Measurements from ENCODE around the gene NCCRP1.
"Not testable (repeated sequence)": the region's sequence is repeated elsewhere in the genome, so short reads cannot be mapped to it uniquely, and the experiment has no call there.

Gene NCCRP1

DNA sequence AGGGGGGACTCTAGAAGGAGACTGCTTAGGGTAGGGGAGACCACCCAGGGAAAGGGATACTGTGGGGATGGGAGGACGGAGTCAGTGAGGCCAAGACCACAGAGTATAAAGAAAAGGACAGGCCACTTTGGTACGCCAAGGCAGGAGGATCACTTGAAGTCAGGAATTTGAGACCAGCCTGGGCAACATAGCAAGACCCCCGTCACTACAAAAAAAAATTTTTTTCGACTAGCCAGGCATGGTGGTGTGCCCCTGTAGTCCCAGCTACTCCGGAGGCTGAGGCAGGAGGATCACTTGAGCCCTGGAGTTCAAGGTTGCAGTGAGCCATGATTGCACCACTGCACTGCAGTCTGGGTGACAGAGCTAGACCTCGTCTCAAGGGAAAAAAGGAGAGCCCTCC is 41.4 kb downstream of the NCCRP1 start:
- H3K27ac ChIP-seq = no peak overlapping the region
- no peak for DNase-seq (ENCODE audit: low read depth, low spot score)

DNA sequence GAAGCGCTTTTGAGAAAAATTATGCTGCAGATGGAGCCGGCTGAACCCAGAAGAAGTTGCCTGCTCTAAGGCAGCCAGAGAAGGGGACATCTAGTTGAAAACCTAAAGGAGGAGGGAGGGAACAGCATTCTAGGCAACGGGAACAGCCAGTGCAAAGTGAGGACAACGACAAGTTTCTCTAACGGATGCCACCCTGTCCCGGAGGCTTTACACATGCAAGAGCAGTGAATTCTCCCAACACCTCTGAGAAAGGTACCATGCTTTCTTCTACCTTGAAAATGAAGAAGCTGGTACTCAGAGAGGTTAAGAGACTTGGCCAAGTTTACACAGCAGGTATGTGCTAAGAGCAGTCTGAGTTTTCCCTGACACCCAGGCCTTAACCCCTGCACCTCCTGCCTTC is 42.2 kb downstream of the NCCRP1 start:
- no peak for DNase-seq (ENCODE audit: low read depth, low spot score)
- H3K27ac ChIP-seq = no peak overlapping the region

DNA sequence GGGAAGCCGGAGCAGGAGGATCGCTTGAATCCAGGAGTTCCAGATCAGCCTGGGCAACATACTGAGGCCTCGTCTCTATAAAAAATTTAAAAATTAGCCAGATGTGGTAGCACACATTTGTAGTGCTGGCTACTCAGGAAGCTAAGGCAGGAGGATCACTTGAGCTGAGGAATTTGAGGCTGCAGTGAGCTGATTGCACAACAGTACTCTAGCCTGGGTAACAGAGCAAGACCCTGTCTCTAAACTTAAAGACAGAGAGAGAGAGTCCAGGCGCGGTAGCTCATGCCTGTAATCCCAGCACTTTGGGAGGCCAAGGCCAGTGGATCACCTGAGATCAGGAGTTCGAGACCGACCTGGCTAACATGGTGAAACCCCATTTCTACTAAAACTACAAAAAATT is 43.7 kb downstream of the NCCRP1 start:
- DNase-seq (ENCODE audit: low read depth, low spot score) = no peak
- H3K27ac ChIP-seq = no peak overlapping the region

DNA sequence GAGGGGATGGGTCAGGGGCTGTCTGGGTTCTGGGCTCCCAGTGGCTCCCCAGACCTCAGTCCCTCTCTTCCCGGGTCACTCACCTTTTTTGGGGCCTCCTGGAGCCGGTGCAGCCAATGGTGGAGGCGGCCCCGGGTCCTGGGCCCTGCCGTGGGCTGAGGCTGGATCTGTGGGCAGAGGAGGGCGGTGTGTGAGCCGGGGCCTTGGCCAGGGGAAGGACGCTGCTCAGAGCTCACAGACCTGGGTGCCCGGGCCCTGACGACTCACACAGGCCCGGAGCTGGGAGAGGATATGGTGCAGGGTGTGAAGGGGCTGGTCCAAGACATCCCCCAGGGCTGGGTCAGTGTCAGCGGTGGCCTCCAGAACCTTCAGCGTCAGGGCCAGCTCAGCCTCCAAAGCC is 47.0 kb downstream of the NCCRP1 start:
- H3K27ac ChIP-seq; DNase-seq (ENCODE audit: low read depth, low spot score): not testable (repeated sequence)

DNA sequence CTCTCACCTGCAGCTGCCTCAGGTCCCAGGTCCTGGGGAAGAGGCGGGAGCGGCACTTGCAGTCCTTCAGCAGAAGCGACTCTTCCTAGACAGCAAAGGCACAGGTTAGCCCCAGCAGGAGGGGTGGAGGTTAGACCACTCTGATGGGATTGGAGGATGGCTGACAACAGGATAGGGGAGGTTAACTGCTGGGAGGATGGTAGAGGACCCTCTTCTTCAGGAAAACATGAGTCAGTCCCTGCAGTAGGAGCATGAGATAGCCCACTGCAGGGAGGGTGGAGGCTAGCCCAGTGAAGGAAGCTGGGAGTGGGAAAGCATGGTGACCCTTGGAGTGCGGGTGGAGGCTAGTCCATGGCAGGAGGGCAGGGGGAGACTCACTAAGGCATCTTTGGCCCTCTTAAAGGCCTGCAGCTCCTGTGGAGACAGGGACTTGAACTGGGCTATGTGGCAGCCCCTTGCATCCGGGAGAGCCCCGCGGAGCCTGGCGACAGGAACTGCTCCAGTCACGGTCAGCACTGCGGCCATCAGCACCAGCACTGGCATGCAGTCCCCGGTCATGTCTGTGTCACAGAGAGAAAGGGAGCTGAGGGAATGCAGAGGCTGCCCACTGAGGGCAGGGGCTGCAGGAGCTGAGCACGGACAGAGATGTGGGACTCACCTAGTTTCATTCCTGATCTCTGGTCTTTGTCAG is 47.8 kb downstream of the NCCRP1 start, which contains the start of gene IFNL3:
IFNL3 (minus strand) TSS at position 597 of the 691 bp plus-strand sequence; CDS start at position 558, 39 bp downstream.
- not testable (repeated sequence) for H3K27ac ChIP-seq; DNase-seq (ENCODE audit: low read depth, low spot score)

DNA sequence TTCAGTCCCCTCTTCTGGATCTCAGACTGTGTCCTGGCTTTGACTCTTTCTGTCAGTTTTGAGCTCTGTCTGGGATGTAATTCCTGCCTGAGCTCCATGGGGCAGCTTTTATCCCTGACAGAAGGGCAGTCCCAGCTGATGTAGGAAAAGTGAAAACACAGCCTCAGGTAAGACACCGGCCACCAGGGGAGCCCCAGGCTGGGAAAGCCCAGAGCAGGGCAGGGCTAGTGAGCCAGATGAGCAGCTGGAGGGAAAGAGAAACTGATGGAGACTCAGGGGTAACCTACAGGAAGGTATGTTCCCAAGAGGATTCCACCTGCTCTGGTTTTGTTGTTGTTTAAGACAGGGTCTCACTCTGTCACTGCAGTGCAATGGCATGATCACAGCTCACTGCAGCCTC is 48.4 kb downstream of the NCCRP1 start:
- not testable (repeated sequence) for H3K27ac ChIP-seq; DNase-seq (ENCODE audit: low read depth, low spot score)

DNA sequence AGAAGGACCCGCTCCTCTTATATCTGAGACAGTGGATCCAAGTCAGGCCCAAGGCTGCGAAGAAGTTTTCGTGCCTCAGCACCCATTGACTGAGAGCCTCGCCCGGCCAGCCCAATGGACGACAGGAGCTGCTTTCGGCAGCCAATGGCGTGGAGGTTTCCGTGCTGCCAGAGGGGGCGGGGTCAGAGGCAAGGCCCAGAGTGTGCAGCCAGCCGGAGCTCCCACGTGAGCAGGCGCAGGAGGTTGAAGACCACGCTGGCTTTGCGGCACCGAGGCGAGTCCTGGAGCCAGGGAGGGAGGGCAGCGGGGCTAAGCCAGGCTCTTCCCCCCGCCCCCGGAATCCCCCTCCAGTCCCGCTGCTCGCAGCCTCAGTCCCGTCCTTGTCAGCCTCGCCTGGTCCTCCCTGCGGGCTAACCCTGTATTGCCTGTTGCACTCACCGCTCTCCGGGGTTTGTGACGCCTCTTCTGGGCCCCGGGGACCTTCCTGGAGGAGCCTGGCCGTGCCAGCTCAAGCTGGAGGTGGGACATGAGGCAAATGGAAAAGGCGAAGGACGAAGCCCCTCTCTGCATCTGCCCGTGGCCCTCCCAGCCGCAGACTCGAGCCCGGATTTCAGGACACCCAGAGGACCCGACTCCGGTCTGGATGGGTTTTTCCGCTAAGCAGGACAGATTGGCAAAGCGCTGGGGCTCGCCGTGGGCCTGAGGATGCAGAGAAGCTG is 50.3 kb downstream of the NCCRP1 start:
- H3K27ac ChIP-seq = no peak overlapping the region
- DNase-seq (ENCODE audit: low read depth, low spot score) = no peak

DNA sequence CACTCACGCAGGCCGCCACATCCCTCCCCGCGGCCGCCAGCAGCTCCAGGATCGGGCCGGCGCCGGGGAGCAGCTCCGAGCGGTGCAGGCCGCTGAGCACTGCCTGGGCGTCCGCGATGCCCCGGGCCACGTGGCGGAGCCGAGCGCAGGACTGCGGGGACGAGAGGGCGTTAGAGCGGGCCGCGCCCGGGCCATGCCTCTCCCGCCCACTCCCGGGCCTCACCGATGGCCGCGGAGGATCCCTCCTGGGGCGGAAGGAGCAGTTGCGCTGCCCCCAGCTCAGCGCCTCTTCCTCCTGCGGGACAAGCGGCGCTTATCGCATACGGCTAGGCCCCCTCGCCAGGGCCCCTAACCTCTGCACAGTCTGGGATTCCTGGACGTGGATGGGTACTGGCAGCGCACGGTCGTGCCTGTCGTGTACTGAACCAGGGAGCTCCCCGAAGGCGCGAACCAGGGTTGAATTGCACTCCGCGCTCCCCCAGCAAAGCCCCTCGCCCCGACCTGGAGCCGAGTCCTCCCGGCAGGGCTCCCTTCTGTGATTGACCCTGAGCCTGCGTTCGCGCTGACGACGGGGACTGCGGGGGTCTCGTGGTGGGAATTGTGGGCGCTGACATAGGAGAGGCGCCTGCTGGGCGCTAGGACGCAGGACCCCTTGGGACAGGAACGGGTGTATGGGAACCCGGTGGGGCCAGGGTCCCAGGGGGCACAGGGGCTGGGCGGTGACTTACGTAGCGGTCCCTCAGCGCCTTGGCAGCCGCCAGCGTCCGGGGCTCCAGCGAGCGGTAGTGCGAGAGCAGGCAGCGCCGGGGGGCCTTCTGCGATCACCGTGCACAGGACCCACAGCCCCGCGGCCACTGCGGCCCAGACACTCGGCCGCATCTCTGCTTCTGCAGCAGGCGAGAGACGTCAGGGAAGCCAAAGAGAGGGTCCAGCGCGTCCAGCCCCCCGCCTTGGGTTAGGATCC is 51.2 kb downstream of the NCCRP1 start:
- no peak overlapping the region for H3K27ac ChIP-seq

DNA sequence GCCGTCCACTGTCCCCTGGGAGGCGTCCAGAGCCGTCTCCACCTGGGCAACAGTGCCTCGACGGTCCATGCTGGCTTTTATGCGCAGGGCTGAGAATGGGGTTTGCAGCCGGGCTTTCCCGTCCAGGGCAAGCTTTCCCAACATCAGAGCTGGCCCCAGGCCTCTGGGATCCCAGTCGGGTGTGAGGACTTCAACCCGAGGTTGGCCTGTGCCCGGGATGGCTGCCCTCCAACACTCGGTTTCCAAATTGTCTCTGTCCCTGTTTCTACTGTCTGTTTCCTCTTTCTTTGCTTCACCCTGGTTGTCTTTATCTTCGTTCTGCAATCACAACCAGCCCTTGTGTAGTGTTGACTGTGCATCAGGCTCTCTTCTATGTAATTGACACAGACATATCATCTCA is 52.0 kb downstream of the NCCRP1 start, which contains the start of gene IFNL4:
IFNL4 (minus strand) TSS at position 51 of the 400 bp plus-strand sequence.
- DNase-seq (ENCODE audit: low read depth, low spot score) = no peak
- no peak within 1 kb of the TSS for H3K27ac ChIP-seq

More for the DNA sequence above, 51.2 kb downstream of the NCCRP1 start:
- DNase-seq (ENCODE audit: low read depth, low spot score) = no peak

DNA sequence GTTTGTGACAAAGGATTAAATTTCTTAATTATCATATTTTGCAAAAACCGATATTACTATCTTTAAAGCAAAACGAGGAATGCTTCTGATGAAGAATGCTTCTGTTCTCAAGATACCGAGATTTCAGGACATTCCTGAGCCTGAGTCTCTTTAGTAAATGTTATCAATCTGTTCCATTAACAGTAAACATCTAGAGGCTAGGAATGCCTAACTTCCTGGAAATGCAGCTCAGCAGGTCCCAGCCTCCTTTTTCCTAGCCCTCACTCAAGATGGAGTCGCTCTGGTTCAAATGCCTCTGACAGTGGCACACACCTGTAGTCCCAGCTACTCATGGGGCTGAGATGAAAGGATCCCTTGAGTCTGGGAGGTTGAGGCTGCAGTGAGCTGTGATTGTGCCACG is 54.3 kb downstream of the NCCRP1 start:
- no peak for DNase-seq (ENCODE audit: low read depth, low spot score)
- H3K27ac ChIP-seq = no peak overlapping the region
